ENCODE results near the gene MB21D2.

DNA sequence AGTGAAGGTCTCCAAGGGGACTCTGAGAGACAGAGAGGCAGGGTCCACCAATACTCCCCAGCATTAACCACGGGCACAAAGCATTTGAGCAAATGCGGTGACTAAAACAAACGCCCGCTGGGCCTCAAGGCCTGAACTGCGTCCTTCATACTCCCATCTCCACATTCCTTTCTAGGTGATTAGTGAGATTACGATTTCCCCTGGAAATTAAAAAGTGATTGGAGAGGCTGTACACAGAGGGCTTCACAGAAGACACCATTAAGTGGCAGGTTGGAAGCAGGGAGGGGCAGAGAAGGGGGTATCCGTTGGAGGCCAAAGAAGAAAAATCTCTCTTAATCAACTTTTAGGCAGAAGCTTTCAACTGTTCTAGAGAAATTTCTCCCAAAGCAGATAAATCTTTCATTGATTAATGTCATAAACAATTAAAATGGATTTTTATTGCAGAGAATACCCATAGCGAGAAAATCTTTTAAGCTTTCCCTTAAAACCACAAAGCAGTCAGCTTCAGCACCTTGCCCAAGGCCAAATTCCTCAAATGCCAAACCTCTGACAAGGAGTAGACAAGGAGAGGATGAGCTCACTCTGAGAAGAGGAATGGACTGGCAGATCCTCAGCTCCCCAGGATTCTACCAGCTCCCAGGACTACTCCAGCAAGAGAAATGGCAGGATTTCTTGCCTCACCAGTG is 38.2 kb downstream of the MB21D2 start:
- no peak for TF ChIP-seq EZH2phosphoT487 (conservative IDR thresholded peaks at IDR 0.05; ENCODE audit: low read length)
- TF ChIP-seq, protein P1, sequence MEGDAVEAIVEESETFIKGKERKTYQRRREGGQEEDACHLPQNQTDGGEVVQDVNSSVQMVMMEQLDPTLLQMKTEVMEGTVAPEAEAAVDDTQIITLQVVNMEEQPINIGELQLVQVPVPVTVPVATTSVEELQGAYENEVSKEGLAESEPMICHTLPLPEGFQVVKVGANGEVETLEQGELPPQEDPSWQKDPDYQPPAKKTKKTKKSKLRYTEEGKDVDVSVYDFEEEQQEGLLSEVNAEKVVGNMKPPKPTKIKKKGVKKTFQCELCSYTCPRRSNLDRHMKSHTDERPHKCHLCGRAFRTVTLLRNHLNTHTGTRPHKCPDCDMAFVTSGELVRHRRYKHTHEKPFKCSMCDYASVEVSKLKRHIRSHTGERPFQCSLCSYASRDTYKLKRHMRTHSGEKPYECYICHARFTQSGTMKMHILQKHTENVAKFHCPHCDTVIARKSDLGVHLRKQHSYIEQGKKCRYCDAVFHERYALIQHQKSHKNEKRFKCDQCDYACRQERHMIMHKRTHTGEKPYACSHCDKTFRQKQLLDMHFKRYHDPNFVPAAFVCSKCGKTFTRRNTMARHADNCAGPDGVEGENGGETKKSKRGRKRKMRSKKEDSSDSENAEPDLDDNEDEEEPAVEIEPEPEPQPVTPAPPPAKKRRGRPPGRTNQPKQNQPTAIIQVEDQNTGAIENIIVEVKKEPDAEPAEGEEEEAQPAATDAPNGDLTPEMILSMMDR (IDR thresholded peaks at IDR 0.05; ENCODE audit: insufficient read depth, low read length, poor library complexity, severe bottlenecking), result no peak

All from SU-DHL-6 (cell line).